ENCODE results near the gene RLF. TPM values are rescaled to one million over a fixed set of nuclear protein-coding genes. Genes with fewer than 3 reads are reported as not detected.

RLF gene
- total and polyA plus RNA-seq, 2 of the 8 experiments (the other 6 are each of a cell fraction or from before 2014, with no cell fraction given), result 4.2 to 18.0 TPM

DNA sequence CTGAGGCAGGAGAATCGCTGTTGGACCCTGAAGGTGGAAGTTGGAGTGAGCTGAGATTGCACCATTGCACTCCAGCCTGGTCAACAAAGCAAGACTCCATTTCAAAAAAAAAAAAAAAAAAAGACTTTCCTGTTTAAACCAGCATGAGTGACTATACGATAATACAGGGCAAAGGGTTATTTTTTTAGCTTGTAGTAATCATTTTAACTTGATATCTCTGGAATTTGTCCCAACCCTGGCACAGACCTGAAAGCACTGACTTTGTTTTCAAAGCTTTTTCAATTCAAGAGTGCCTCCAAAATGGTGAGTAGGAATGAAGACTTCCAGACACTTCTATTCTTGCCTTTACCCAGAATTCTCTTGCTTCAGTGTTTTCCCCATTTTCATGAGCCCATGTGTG is 82.2 kb downstream of the RLF start:
- CTCF ChIA-PET (ENCODE audit: partially characterized antibody), result interaction anchor here (0.6 to 1.9 kb wide), 5 partner anchors 58 to 635 kb away, joined by 3 to 7 read pairs (median 4); no protein-coding TSS in a partner anchor
- Histone ChIP-seq H2AFZ (ENCODE audit: low read length) (no peak overlapping the region), H3K4me3 (ENCODE audit: extremely low read depth in 1 of 4, insufficient read depth in 2 of 4, low read depth in 3 of 4, low read length in 4 of 4) (no peak overlapping the region), H3K79me2 (ENCODE audit: control insufficient read depth in 1 of 2, insufficient read depth in 2 of 2, low read length in 2 of 2) (no peaks in the 10 kb centered on the region), H3K4ac (replicated peaks; ENCODE audit: insufficient read length, low read depth, low read length) (no peak overlapping the region), H2BK5ac (ENCODE audit: low read depth, low read length) (no peak overlapping the region), H4K8ac (ENCODE audit: extremely low read depth, insufficient read depth, low read length) (no peak overlapping the region), H3K14ac (ENCODE audit: insufficient read length) (no peak overlapping the region), H2BK120ac (replicated peaks; ENCODE audit: low read depth, low read length) (no peak overlapping the region), H3K4me2 (ENCODE audit: insufficient read depth in 1 of 2, low read depth in 2 of 2, low read length in 2 of 2) (no peak overlapping the region), H3K9ac (replicated peaks in 1 of 4; ENCODE audit: extremely low read depth in 1 of 4, low read depth in 3 of 4, low read length in 3 of 4) (no peak overlapping the region), H2BK15ac (ENCODE audit: low read length) (no peak overlapping the region), H3K9me3 (ENCODE audit: insufficient read depth in 2 of 2, low read depth in 1 of 2, low read length in 1 of 2) (no peaks in the 10 kb centered on the region), H4K91ac (replicated peaks; ENCODE audit: insufficient read length, low read length) (no peak overlapping the region), H3K27ac (ENCODE audit: low read depth, low read length) (no peak overlapping the region), H2BK12ac (ENCODE audit: low read depth, low read length) (no peak overlapping the region), H3K18ac (ENCODE audit: extremely low read depth, low read length) (no peak overlapping the region), H3K27me3 (replicated peaks in 1 of 4; ENCODE audit: control insufficient read depth in 3 of 4, extremely low read depth in 1 of 4, insufficient read depth in 3 of 4, low read length in 3 of 4) (peaks cover 0 to 1% (median 0%) of the 10 kb centered on the region in 4 experiments; a peak in 1 of 7 replicates), H3K23me2 (ENCODE audit: low read depth, low read length) (no peaks in the 10 kb centered on the region), H2BK20ac (ENCODE audit: low read length) (no peak overlapping the region), H2AK5ac (ENCODE audit: low read depth, low read length) (no peak overlapping the region), H3K79me1 (ENCODE audit: low read depth, low read length) (no peaks in the 10 kb centered on the region), H3K4me1 (replicated peaks in 1 of 4; ENCODE audit: control insufficient read depth in 3 of 4, insufficient read depth in 4 of 4, low read length in 3 of 4) (no peaks in the 10 kb centered on the region), H4K5ac (ENCODE audit: insufficient read length, low read depth, low read length) (no peak overlapping the region), H3K36me3 (ENCODE audit: control insufficient read depth in 2 of 4, insufficient read depth in 4 of 4, low read length in 3 of 4) (peaks cover 0 to 6% (median 2%) of the 10 kb centered on the region in 4 experiments; a peak in 4 of 8 replicates), H3K23ac (ENCODE audit: insufficient read length) (no peak overlapping the region), H3K56ac (replicated peaks; ENCODE audit: insufficient read length, low read depth, low read length) (no peak overlapping the region), H4K20me1 (replicated peaks in 1 of 2; ENCODE audit: control insufficient read depth in 1 of 2, insufficient read depth in 2 of 2, low read length in 2 of 2) (no peaks in the 10 kb centered on the region)
- POLR2A ChIA-PET (ENCODE audit: partially characterized antibody), result interaction anchor here (0.9 to 1.0 kb wide), 3 partner anchors 8 to 14 kb away, joined by 3 to 5 read pairs (median 3); no protein-coding TSS in a partner anchor
- FAIRE-seq, result no peak
- TF ChIP-seq SUZ12 (IDR thresholded peaks at IDR 0.05; ENCODE audit: low read length) (no peak), JUN (IDR thresholded peaks at IDR 0.05; ENCODE audit: low read depth, low read length) (no peak), ZNF274 (IDR thresholded peaks at IDR 0.05; ENCODE audit: borderline replicate concordance, extremely low read depth, low read length) (no peak), HDAC6 (IDR thresholded peaks at IDR 0.05; ENCODE audit: low read depth, low read length) (no peak), SIN3A (conservative IDR thresholded peaks at IDR 0.05 in 1 of 2, IDR thresholded peaks at IDR 0.05 in 1 of 2; ENCODE audit: low read depth in 1 of 2, low read length in 2 of 2) (no peak), NRF1 (IDR thresholded peaks at IDR 0.05; ENCODE audit: low read depth, low read length) (no peak), TAF7 (optimal IDR thresholded peaks at IDR 0.05; ENCODE audit: borderline replicate concordance, low read depth, low read length) (no peak), KDM1A (IDR thresholded peaks at IDR 0.05; ENCODE audit: borderline replicate concordance, low read length) (no peak)
- DNase-seq (ENCODE audit: low read depth in 1 of 2, low spot score in 2 of 2), result no peak
- 88% methylated on average over 2 of the region's 2 CpGs; no CpG with 5 or more reads in 1 of the 2 experiments for WGBS, 2 experiments (ENCODE audit: extremely low coverage in 1 of 2, insufficient coverage in 1 of 2, insufficient read length in 1 of 2, insufficient replicate concordance in 2 of 2, low coverage in 1 of 2, low lambda C conversion rate in 2 of 2, missing lambda C conversion rate in 1 of 2)
